CD14-positive monocyte (primary cell): ENCODE data around the gene MAP1S. TPM values are rescaled to one million over a fixed set of nuclear protein-coding genes. Genes with fewer than 3 reads are reported as not detected.
"Not testable (repeated sequence)": the region's sequence is repeated elsewhere in the genome, so short reads cannot be mapped to it uniquely, and the experiment has no call there.

Experiments
- DNase-seq, 3 donors: peaks; one replicate each; pipeline ENCODE4 v3.0.0-alpha.2; 2011 to 2022
- H2AFZ ChIP-seq: 2 replicates; pipeline ENCODE4 v1.6.0; 2012; ENCODE audit warnings: mild to moderate bottlenecking, low read depth, low read length, inconsistent platforms; ENCODE audit not compliant: insufficient read depth, poor library complexity, severe bottlenecking
- H3K27ac ChIP-seq, 2 donors: 1 replicate in 1 of 2; 2 replicates in 1 of 2; pipeline ENCODE4 v1.5.1; 2012 to 2013; ENCODE audit warnings: low read length in 2 of 2, control low read depth in 1 of 2, inconsistent platforms in 1 of 2, low read depth in 1 of 2, mild to moderate bottlenecking in 1 of 2
- H3K27me3 ChIP-seq, 2 donors: one replicate each; pipeline versions ENCODE4 v1.6.0 to v1.6.1; 2011 to 2013; ENCODE audit warnings: low read length in 2 of 2; ENCODE audit not compliant: control insufficient read depth in 2 of 2, insufficient read depth in 2 of 2
- H3K36me3 ChIP-seq, 2 donors: replicated peaks in 1 of 2; 1 replicate in 1 of 2; 2 replicates in 1 of 2; pipeline versions ENCODE4 v1.5.1 to v1.6.1; 2012 to 2013; ENCODE audit warnings: low read length in 2 of 2, control low read depth in 1 of 2, inconsistent platforms in 1 of 2, mild to moderate bottlenecking in 1 of 2; ENCODE audit not compliant: insufficient read depth in 2 of 2, control insufficient read depth in 1 of 2
- H3K4me1 ChIP-seq, 2 donors: 1 replicate in 1 of 2; 2 replicates in 1 of 2; pipeline versions ENCODE4 v1.5.1 to v1.6.1; 2012 to 2013; ENCODE audit warnings: low read length in 2 of 2, control low read depth in 1 of 2, inconsistent platforms in 1 of 2, mild to moderate bottlenecking in 1 of 2, moderate library complexity in 1 of 2; ENCODE audit not compliant: insufficient read depth in 2 of 2, control insufficient read depth in 1 of 2
- H3K4me2 ChIP-seq: replicated peaks from 2 replicates; pipeline ENCODE3; 2012; ENCODE audit warnings: low read length, moderate library complexity, mild to moderate bottlenecking; ENCODE audit not compliant: poor library complexity, severe bottlenecking; ENCODE audit errors: extremely low read depth
- H3K4me3 ChIP-seq, 3 experiments: fragments of 200-600 bp in 1 of 3; sonication (generic) in 1 of 3; replicated peaks in 1 of 3; 1 replicate in 2 of 3; 2 replicates in 1 of 3; pipeline ENCODE4 v1.5.1; 2011 to 2013; ENCODE audit warnings: low read length in 3 of 3, mild to moderate bottlenecking in 3 of 3, control low read depth in 2 of 3, low read depth in 2 of 3, inconsistent platforms in 1 of 3, moderate library complexity in 1 of 3
- H3K79me2 ChIP-seq: 2 replicates; pipeline ENCODE4 v1.6.0; 2012; ENCODE audit warnings: mild to moderate bottlenecking, control low read depth, inconsistent platforms, low read length, moderate library complexity; ENCODE audit not compliant: insufficient read depth
- H3K9ac ChIP-seq: 2 replicates; pipeline ENCODE4 v1.6.0; 2017; ENCODE audit warnings: low read length, mild to moderate bottlenecking; ENCODE audit not compliant: insufficient read depth, poor library complexity, severe bottlenecking
- H3K9me3 ChIP-seq, 2 donors: replicated peaks in 1 of 2; 1 replicate in 1 of 2; 2 replicates in 1 of 2; pipeline versions ENCODE4 v1.5.1 to v1.6.1; 2012 to 2013; ENCODE audit warnings: low read length in 2 of 2, control low read depth in 1 of 2; ENCODE audit not compliant: control insufficient read depth in 1 of 2, insufficient read depth in 1 of 2
- H4K20me1 ChIP-seq: 2 replicates; pipeline ENCODE4 v1.6.0; 2012; ENCODE audit warnings: mild to moderate bottlenecking, low read length, control low read depth, moderate library complexity; ENCODE audit not compliant: insufficient read depth
- H3K27ac Mint-ChIP-seq, 7 donors: one replicate each; pipeline ENCODE4 v1.8.0; 2020; ENCODE audit warnings: mild to moderate bottlenecking in 7 of 7, mixed read lengths in 7 of 7, moderate library complexity in 6 of 7, inconsistent platforms in 2 of 7
- H3K27me3 Mint-ChIP-seq, 3 donors: one replicate each; pipeline ENCODE4 v1.8.0; 2021 to 2022; ENCODE audit warnings: low read depth in 3 of 3, mild to moderate bottlenecking in 3 of 3, mixed read lengths in 3 of 3, moderate library complexity in 3 of 3, inconsistent platforms in 1 of 3
- H3K36me3 Mint-ChIP-seq, 2 donors: one replicate each; pipeline ENCODE4 v1.8.0; 2020; ENCODE audit warnings: mixed read lengths in 2 of 2, inconsistent platforms in 1 of 2, mild to moderate bottlenecking in 1 of 2
- H3K4me1 Mint-ChIP-seq: one replicate; pipeline ENCODE4 v1.8.0; 2020; ENCODE audit warnings: mild to moderate bottlenecking, mixed read lengths
- H3K4me3 Mint-ChIP-seq, 2 donors: one replicate each; pipeline ENCODE4 v1.8.0; 2020; ENCODE audit warnings: mild to moderate bottlenecking in 2 of 2, mixed read lengths in 2 of 2, moderate library complexity in 1 of 2
- H3K9me3 Mint-ChIP-seq, 7 donors: one replicate each; pipeline ENCODE4 v1.8.0; 2020 to 2022; ENCODE audit warnings: mixed read lengths in 7 of 7, mild to moderate bottlenecking in 6 of 7, moderate library complexity in 6 of 7, inconsistent platforms in 2 of 7
- CTCF ChIP-seq: fragments of 200-600 bp; IDR thresholded peaks from one replicate; pipeline ENCODE4 v1.8.0; 2022; ENCODE audit warnings: antibody characterized with exemption, mild to moderate bottlenecking
- WGBS: methylation state at CpG from one replicate; pipeline ENCODE4 v1.1.5; 2013; ENCODE audit warnings: missing lambda C conversion rate; ENCODE audit not compliant: insufficient coverage; 5-methylcytosine and 5-hydroxymethylcytosine counted together
- intact Hi-C, 2 donors: fragments of 100-400 bp; cut with micrococcal nuclease; formaldehyde crosslinking; loops; one replicate each; pipeline versions ENCODE4 v1.15.0 to v1.15.1; 2023
- polyA plus RNA-seq, 3 donors: library from polyadenylated mRNA; depleted of rRNA in 1 of 3; unstranded in 2 of 3; stranded (reverse) in 1 of 3; fragments of 300-500 nt in 2 of 3; fragments of >200 nt in 1 of 3; fragmentation: Illumina TruSeq in 2 of 3; gene quantifications; 1 replicate in 2 of 3; 2 replicates in 1 of 3; pipeline ENCODE4 v1.2.3, GENCODE V29; 2012 to 2021

Gene MAP1S
- polyA plus RNA-seq, 3 donors, result 24.5 to 28.3 (median 27.5) TPM

GRCh38 chr19:17775991-17776803, 56.9 kb downstream of the MAP1S start:
- Histone ChIP-seq H3K36me3 (peaks cover 55 to 59% of the 10 kb centered on the region in 2 donors), H3K27ac (no peak overlapping the region), H3K9me3 (no peaks in the 10 kb centered on the region), H4K20me1 (peaks cover 20% of the 10 kb centered on the region), H3K4me1 (peaks cover 14 to 23% of the 10 kb centered on the region in 2 donors), H3K4me3 (no peak overlapping the region), H3K27me3 (no peaks in the 10 kb centered on the region), H3K4me2 (no peak overlapping the region), H3K79me2 (no peaks in the 10 kb centered on the region), H2AFZ (no peak overlapping the region), H3K9ac (no peak overlapping the region)
- DNase-seq, result no peak
- intact Hi-C loops, result loop anchor here (5.0 kb wide), 2 partner anchors 59 to 74 kb away; partner anchors contain the start of gene MAP1S (in 1 of the 2)
- peaks cover 23% of the 10 kb centered on the region for H3K4me1 Mint-ChIP-seq
- peak overlapping the region in 1 of 7 donors; percentile 15 for H3K27ac Mint-ChIP-seq
- peaks cover 51 to 65% of the 10 kb centered on the region in 2 donors for H3K36me3 Mint-ChIP-seq
- H3K9me3 Mint-ChIP-seq, result peaks cover 0 to 4% (median 0%) of the 10 kb centered on the region in 7 donors
- H3K4me3 Mint-ChIP-seq, result no peak overlapping the region
- WGBS, result 89% methylated on average over 9 of the region's 27 CpGs
- H3K27me3 Mint-ChIP-seq, result peaks cover 0 to 2% (median 0%) of the 10 kb centered on the region in 3 donors
- TF ChIP-seq CTCF, result no peak

- not testable (repeated sequence) for H3K27me3 ChIP-seq, H3K9me3 ChIP-seq, DNase-seq, H3K4me3 ChIP-seq, H3K27me3 Mint-ChIP-seq, H3K27ac ChIP-seq, H3K9ac ChIP-seq, H3K9me3 Mint-ChIP-seq, H3K79me2 ChIP-seq
- Histone ChIP-seq H3K4me1 (peaks cover 14 to 23% of the 10 kb centered on the region in 2 donors), H2AFZ (peak overlapping the region; percentile 76), H4K20me1 (peaks cover 26% of the 10 kb centered on the region), H3K4me2 (peak overlapping the region; percentile 99), H3K36me3 (peaks cover 56 to 63% of the 10 kb centered on the region in 2 donors)
- intact Hi-C loops, result loop anchor here (2.0 to 5.0 kb wide), 3 partner anchors 61 to 77 kb away; partner anchors contain the start of gene MAP1S (in 1 of the 2)
- 90% methylated on average over 8 of the region's 10 CpGs for WGBS
- peaks cover 56 to 65% of the 10 kb centered on the region in 2 donors for H3K36me3 Mint-ChIP-seq
- peak overlapping the region in 5 of 7 donors; percentile 21 to 74 (median 53) for H3K27ac Mint-ChIP-seq
- H3K4me3 Mint-ChIP-seq, result peak overlapping the region; percentile 72 to 89
- H3K4me1 Mint-ChIP-seq, result peaks cover 23% of the 10 kb centered on the region
Measured at GRCh38 chr19:17777840-17778239, 58.6 kb downstream of the MAP1S start.
